ENCODE measurements around the gene MALT1.

Gene MALT1

DNA sequence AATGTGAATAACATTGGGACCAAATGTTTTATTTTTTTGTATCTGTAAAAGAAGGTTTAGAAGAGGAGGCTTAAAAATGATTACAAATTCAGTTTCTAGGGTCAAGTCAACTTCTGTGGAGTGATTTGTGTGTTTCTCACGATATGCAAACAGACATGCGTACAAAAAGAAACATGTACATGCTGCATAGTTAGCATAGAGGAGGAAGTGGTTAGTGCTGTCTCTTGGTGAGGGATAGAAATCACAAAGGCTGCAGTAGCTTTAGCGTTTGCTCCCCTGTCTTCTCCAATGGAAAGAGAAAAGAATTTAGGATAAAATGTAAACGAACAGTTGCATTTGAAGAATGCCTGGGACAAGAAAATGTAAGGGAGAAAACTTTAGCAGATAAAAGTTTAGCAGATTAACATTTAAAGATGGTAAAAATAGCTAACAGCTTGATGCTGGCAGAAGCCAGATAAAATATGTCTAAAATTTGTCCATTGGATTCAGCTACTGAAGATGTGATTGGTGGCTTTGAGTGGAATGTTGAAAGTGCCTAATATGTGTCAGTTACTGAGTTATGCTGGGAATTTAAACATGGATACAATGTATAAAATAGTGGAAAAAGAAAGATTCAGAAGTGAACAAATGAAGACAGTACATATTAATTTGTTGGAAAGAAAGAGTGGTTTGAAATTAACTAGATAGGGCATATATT lies 44.9 kb downstream of the MALT1 start:
- Histone ChIP-seq H3K9me2 (replicated peaks; ENCODE audit: insufficient read depth, low read length) (no peaks in the 10 kb centered on the region), H3K9me3 (replicated peaks; ENCODE audit: insufficient read depth, low read length) (no peaks in the 10 kb centered on the region), H4K20me1 (ENCODE audit: insufficient read depth, low read length) (no peaks in the 10 kb centered on the region), H2AFZ (ENCODE audit: low read length) (no peak overlapping the region), H3K27me3 (replicated peaks; ENCODE audit: insufficient read depth, low read length) (no peaks in the 10 kb centered on the region), H3K4me2 (ENCODE audit: low read depth, low read length) (no peak overlapping the region), H3K4me3 (ENCODE audit: low read length) (no peak overlapping the region), H3K36me3 (replicated peaks; ENCODE audit: insufficient read depth, low read length) (peaks cover 4% of the 10 kb centered on the region; the same call in 1 of the 2 replicates), H3K4me1 (ENCODE audit: low read length) (no peaks in the 10 kb centered on the region), H3F3A (ENCODE audit: insufficient read depth, low read length) (no peaks in the 10 kb centered on the region), H3K27ac (ENCODE audit: low read length) (no peak overlapping the region), H3K79me2 (ENCODE audit: low read length) (no peaks in the 10 kb centered on the region), H3K9ac (ENCODE audit: low read length) (no peak overlapping the region)
- DNase-seq: no peak
- TF ChIP-seq, protein P1, sequence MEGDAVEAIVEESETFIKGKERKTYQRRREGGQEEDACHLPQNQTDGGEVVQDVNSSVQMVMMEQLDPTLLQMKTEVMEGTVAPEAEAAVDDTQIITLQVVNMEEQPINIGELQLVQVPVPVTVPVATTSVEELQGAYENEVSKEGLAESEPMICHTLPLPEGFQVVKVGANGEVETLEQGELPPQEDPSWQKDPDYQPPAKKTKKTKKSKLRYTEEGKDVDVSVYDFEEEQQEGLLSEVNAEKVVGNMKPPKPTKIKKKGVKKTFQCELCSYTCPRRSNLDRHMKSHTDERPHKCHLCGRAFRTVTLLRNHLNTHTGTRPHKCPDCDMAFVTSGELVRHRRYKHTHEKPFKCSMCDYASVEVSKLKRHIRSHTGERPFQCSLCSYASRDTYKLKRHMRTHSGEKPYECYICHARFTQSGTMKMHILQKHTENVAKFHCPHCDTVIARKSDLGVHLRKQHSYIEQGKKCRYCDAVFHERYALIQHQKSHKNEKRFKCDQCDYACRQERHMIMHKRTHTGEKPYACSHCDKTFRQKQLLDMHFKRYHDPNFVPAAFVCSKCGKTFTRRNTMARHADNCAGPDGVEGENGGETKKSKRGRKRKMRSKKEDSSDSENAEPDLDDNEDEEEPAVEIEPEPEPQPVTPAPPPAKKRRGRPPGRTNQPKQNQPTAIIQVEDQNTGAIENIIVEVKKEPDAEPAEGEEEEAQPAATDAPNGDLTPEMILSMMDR (IDR thresholded peaks at IDR 0.05; ENCODE audit: low read length): no peak
- TF ChIP-seq EZH2 (optimal IDR thresholded peaks at IDR 0.05; ENCODE audit: low read depth, low read length) (no peak), EZH2phosphoT487 (IDR thresholded peaks at IDR 0.05; ENCODE audit: low read length) (no peak)

- no peak overlapping the region for H3K27ac ChIP-seq (ENCODE audit: low read length)
- H3K4me2 ChIP-seq (ENCODE audit: low read depth, low read length): no peak overlapping the region
- DNase-seq: no peak
- peaks cover 4% of the 10 kb centered on the region; the same call in 1 of the 2 replicates for H3K36me3 ChIP-seq (replicated peaks; ENCODE audit: insufficient read depth, low read length)
- no peaks in the 10 kb centered on the region for H3K4me1 ChIP-seq (ENCODE audit: low read length)
- H3K9me2 ChIP-seq (replicated peaks; ENCODE audit: insufficient read depth, low read length): no peaks in the 10 kb centered on the region
- no peak for TF ChIP-seq EZH2phosphoT487 (IDR thresholded peaks at IDR 0.05; ENCODE audit: low read length)
- no peak for TF ChIP-seq EZH2 (optimal IDR thresholded peaks at IDR 0.05; ENCODE audit: low read depth, low read length)
- TF ChIP-seq, protein P1 (IDR thresholded peaks at IDR 0.05; ENCODE audit: low read length): no peak
- H3K9ac ChIP-seq (ENCODE audit: low read length): no peak overlapping the region
- H3K79me2 ChIP-seq (ENCODE audit: low read length): 0 out of 2 replicates have a peak, but pooled peaks cover 4% of the 10 kb centered on the region
- no peak overlapping the region for H3K4me3 ChIP-seq (ENCODE audit: low read length)
- no peak overlapping the region for H2AFZ ChIP-seq (ENCODE audit: low read length)
- no peaks in the 10 kb centered on the region for H3K9me3 ChIP-seq (replicated peaks; ENCODE audit: insufficient read depth, low read length)
- no peaks in the 10 kb centered on the region for H4K20me1 ChIP-seq (ENCODE audit: insufficient read depth, low read length)
- H3K27me3 ChIP-seq (replicated peaks; ENCODE audit: insufficient read depth, low read length): no peaks in the 10 kb centered on the region
- no peaks in the 10 kb centered on the region for H3F3A ChIP-seq (ENCODE audit: insufficient read depth, low read length)
These were observed 50.4 kb downstream of the MALT1 start for GRCh38 chr18:58721566-58722239.

- H3K4me3 ChIP-seq (ENCODE audit: low read length): no peak overlapping the region
- H3F3A ChIP-seq (ENCODE audit: insufficient read depth, low read length): no peaks in the 10 kb centered on the region
- no peaks in the 10 kb centered on the region for H3K27me3 ChIP-seq (replicated peaks; ENCODE audit: insufficient read depth, low read length)
- no peaks in the 10 kb centered on the region for H4K20me1 ChIP-seq (ENCODE audit: insufficient read depth, low read length)
- no peak for DNase-seq
- TF ChIP-seq EZH2 (optimal IDR thresholded peaks at IDR 0.05; ENCODE audit: low read depth, low read length) (no peak), EZH2phosphoT487 (IDR thresholded peaks at IDR 0.05; ENCODE audit: low read length) (no peak)
- TF ChIP-seq, protein P1 (IDR thresholded peaks at IDR 0.05; ENCODE audit: low read length): no peak
- H3K4me1 ChIP-seq (ENCODE audit: low read length): no peaks in the 10 kb centered on the region
- H3K27ac ChIP-seq (ENCODE audit: low read length): no peak overlapping the region
- peaks cover 3% of the 10 kb centered on the region; the same call in 1 of the 2 replicates for H3K36me3 ChIP-seq (replicated peaks; ENCODE audit: insufficient read depth, low read length)
- H3K9ac ChIP-seq (ENCODE audit: low read length): no peak overlapping the region
- no peak overlapping the region for H3K4me2 ChIP-seq (ENCODE audit: low read depth, low read length)
- no peaks in the 10 kb centered on the region for H3K9me2 ChIP-seq (replicated peaks; ENCODE audit: insufficient read depth, low read length)
- 0 out of 2 replicates have a peak, but pooled peaks cover 4% of the 10 kb centered on the region for H3K79me2 ChIP-seq (ENCODE audit: low read length)
- H2AFZ ChIP-seq (ENCODE audit: low read length): no peak overlapping the region
- no peaks in the 10 kb centered on the region for H3K9me3 ChIP-seq (replicated peaks; ENCODE audit: insufficient read depth, low read length)
These were observed 52.7 kb downstream of the MALT1 start for GRCh38 chr18:58723810-58724602.
